Adipocyte (in vitro differentiated cells): ENCODE measurements around the gene HLCS.

Experiments
- DNase-seq: peaks from one replicate; pipeline ENCODE4 v3.0.0-alpha.2; 2015; ENCODE audit warnings: low read depth
- H3K27me3 ChIP-seq: replicated peaks from 2 replicates; pipeline ENCODE4 v1.7.0; 2013; ENCODE audit warnings: mild to moderate bottlenecking, low read length, moderate library complexity; ENCODE audit not compliant: control insufficient read depth, insufficient read depth
- H3K36me3 ChIP-seq: 2 replicates; pipeline ENCODE4 v1.7.0; 2013; ENCODE audit warnings: low read length, mild to moderate bottlenecking, moderate library complexity; ENCODE audit not compliant: control insufficient read depth, insufficient read depth, severe bottlenecking
- H3K4me1 ChIP-seq: 2 replicates; pipeline ENCODE4 v1.7.0; 2013; ENCODE audit warnings: mild to moderate bottlenecking, low read length, moderate library complexity; ENCODE audit not compliant: control insufficient read depth, insufficient read depth
- H3K4me3 ChIP-seq: 2 replicates; pipeline ENCODE4 v1.7.0; 2013; ENCODE audit warnings: mild to moderate bottlenecking, low read length, moderate library complexity
- H3K9ac ChIP-seq: 2 replicates; pipeline ENCODE4 v1.7.0; 2013; ENCODE audit warnings: mild to moderate bottlenecking, low read length, moderate library complexity
- H3K9me3 ChIP-seq: 2 replicates; pipeline ENCODE4 v1.7.0; 2013; ENCODE audit warnings: mild to moderate bottlenecking, low read length, moderate library complexity; ENCODE audit not compliant: control insufficient read depth

HLCS gene

GRCh38 chr21:36810443-36810842 is 156.0 kb downstream of the HLCS start:
- Histone ChIP-seq H3K36me3 (no peaks in the 10 kb centered on the region), H3K9me3 (no peaks in the 10 kb centered on the region), H3K4me3 (no peak overlapping the region), H3K9ac (no peak overlapping the region), H3K27me3 (no peaks in the 10 kb centered on the region), H3K4me1 (no peaks in the 10 kb centered on the region)
- no peak for DNase-seq

GRCh38 chr21:36807422-36807928 is 159.0 kb downstream of the HLCS start:
- Histone ChIP-seq H3K9me3 (no peaks in the 10 kb centered on the region), H3K9ac (no peak overlapping the region), H3K4me1 (peaks cover 9% of the 10 kb centered on the region), H3K36me3 (no peaks in the 10 kb centered on the region), H3K27me3 (no peaks in the 10 kb centered on the region), H3K4me3 (no peak overlapping the region)
- no peak for DNase-seq

GRCh38 chr21:36806103-36806502 is 160.4 kb downstream of the HLCS start:
- peaks cover 9% of the 10 kb centered on the region for H3K4me1 ChIP-seq
- H3K27me3 ChIP-seq, result no peaks in the 10 kb centered on the region
- H3K9me3 ChIP-seq, result no peaks in the 10 kb centered on the region
- H3K9ac ChIP-seq, result no peak overlapping the region
- no peak overlapping the region for H3K4me3 ChIP-seq
- H3K36me3 ChIP-seq, result no peaks in the 10 kb centered on the region
- DNase-seq, result no peak

- Histone ChIP-seq H3K9me3 (no peaks in the 10 kb centered on the region), H3K4me1 (peaks cover 9% of the 10 kb centered on the region), H3K9ac (no peak overlapping the region), H3K4me3 (no peak overlapping the region), H3K27me3 (no peaks in the 10 kb centered on the region), H3K36me3 (no peaks in the 10 kb centered on the region)
- DNase-seq, result no peak
Observed at GRCh38 chr21:36804874-36805611, 161.4 kb downstream of the HLCS start.

GRCh38 chr21:36803816-36804439 is 162.5 kb downstream of the HLCS start:
- Histone ChIP-seq H3K9me3 (no peaks in the 10 kb centered on the region), H3K4me3 (no peak overlapping the region), H3K36me3 (no peaks in the 10 kb centered on the region), H3K9ac (no peak overlapping the region), H3K4me1 (peaks cover 9% of the 10 kb centered on the region), H3K27me3 (no peaks in the 10 kb centered on the region)
- DNase-seq, result no peak

GRCh38 chr21:36803051-36803645 is 163.3 kb downstream of the HLCS start:
- DNase-seq, result no peak
- peaks cover 9% of the 10 kb centered on the region for H3K4me1 ChIP-seq
- no peaks in the 10 kb centered on the region for H3K27me3 ChIP-seq
- no peaks in the 10 kb centered on the region for H3K36me3 ChIP-seq
- H3K4me3 ChIP-seq, result no peak overlapping the region
- no peaks in the 10 kb centered on the region for H3K9me3 ChIP-seq
- no peak overlapping the region for H3K9ac ChIP-seq

GRCh38 chr21:36800734-36801133 is 165.7 kb downstream of the HLCS start:
- Histone ChIP-seq H3K4me3 (no peak overlapping the region), H3K36me3 (no peaks in the 10 kb centered on the region), H3K27me3 (no peaks in the 10 kb centered on the region), H3K9ac (no peak overlapping the region), H3K4me1 (peaks cover 9% of the 10 kb centered on the region), H3K9me3 (peaks cover 7% of the 10 kb centered on the region)
- no peak for DNase-seq

GRCh38 chr21:36799869-36800268 is 166.6 kb downstream of the HLCS start:
- H3K4me1 ChIP-seq, result peaks cover 6% of the 10 kb centered on the region
- H3K36me3 ChIP-seq, result no peaks in the 10 kb centered on the region
- H3K4me3 ChIP-seq, result no peak overlapping the region
- H3K9me3 ChIP-seq, result peaks cover 10% of the 10 kb centered on the region
- no peaks in the 10 kb centered on the region for H3K27me3 ChIP-seq
- no peak overlapping the region for H3K9ac ChIP-seq
- peak; percentile 20 for DNase-seq

GRCh38 chr21:36798491-36798890 is 168.0 kb downstream of the HLCS start:
- H3K36me3 ChIP-seq, result no peaks in the 10 kb centered on the region
- no peak for DNase-seq
- no peaks in the 10 kb centered on the region for H3K27me3 ChIP-seq

GRCh38 chr21:36796070-36796469 is 170.4 kb downstream of the HLCS start:
- Histone ChIP-seq H3K27me3 (no peaks in the 10 kb centered on the region), H3K9me3 (peaks cover 10% of the 10 kb centered on the region), H3K4me1 (no peaks in the 10 kb centered on the region), H3K36me3 (no peaks in the 10 kb centered on the region), H3K9ac (no peak overlapping the region), H3K4me3 (no peak overlapping the region)
- DNase-seq, result no peak

More at GRCh38 chr21:36798491-36798890, 168.0 kb downstream of the HLCS start:
- Histone ChIP-seq H3K4me3 (no peak overlapping the region), H3K9me3 (peaks cover 10% of the 10 kb centered on the region), H3K9ac (no peak overlapping the region), H3K4me1 (no peaks in the 10 kb centered on the region)

GRCh38 chr21:36792505-36792967 is 173.9 kb downstream of the HLCS start:
- Histone ChIP-seq H3K4me3 (no peak overlapping the region), H3K9ac (no peak overlapping the region), H3K27me3 (no peaks in the 10 kb centered on the region), H3K9me3 (peaks cover 10% of the 10 kb centered on the region), H3K36me3 (no peaks in the 10 kb centered on the region), H3K4me1 (no peaks in the 10 kb centered on the region)
- no peak for DNase-seq
